NCI-H748 treated with DMSO at 0.1 percent for 48 hours (cell line): ENCODE measurements around the gene DYRK3.
"Not testable (repeated sequence)": the region's sequence is repeated elsewhere in the genome, so short reads cannot be mapped to it uniquely, and the experiment has no call there.

Source experiments
- DNase-seq: peaks from one replicate; lab custom pipeline; 2025; lab: John Stamatoyannopoulos, UW

DYRK3 gene

GRCh38 chr1:206631085-206631509, 4.2 kb upstream of the DYRK3 start:
- DNase-seq, result peak; percentile 70

GRCh38 chr1:206633708-206634121, 1.6 kb upstream of the DYRK3 start:
- DNase-seq, result no peak

DNA sequence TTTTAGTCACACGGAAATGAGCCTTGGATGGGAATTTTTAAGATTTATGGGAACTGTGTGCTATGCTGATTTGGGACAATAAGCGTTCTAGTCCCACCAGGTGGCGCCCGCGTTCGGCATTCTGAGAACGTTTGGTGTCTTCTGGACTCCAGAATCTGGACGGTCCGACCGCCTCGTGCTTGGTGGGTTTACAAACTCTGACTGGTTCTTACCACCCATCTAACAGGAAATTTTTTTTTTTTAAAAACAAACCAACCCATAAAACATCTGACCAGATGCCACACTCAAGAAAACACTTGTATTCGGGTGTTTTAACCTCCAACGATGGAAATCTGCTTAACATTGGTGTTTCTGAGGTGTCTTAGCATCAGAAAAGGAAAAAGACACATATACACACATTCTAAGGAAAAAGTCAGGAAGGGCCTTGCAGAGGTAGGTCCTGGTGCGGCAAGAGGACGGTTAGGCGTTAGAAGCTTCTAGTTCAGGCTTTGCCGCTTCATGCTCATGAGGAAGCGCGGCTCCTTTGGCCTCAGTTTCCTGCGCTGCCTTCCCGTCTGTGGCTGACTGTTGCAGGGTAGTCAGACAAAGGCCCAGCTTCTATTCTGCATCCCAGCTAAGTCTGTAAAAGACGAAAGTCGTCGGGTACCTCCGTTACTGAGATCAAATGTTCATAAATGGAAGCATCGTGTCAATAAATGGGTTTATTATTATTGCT, 814 bp upstream of the DYRK3 start:
- DNase-seq, result peak; percentile 27

GRCh38 chr1:206635978-206636345, 626 bp downstream of the DYRK3 start:
- peak; percentile 20 for DNase-seq

DNA sequence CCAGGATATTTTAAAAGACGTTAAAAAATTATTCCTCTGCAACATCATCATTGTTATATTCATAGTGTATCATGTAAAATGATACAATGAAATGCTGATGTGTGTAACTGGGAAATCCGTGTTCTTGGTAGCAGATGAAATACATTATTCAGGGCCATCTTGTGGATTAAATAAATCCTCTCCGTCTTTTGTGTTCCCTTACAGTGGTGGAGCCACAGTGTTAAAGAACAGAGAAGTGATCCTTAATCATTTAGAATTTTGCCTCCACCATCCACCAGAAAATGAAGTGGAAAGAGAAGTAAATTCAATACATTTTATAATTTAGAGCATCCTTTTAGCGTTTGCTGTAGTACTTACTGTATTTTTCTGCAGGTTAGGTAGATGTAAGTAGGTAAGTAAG, 1.3 kb downstream of the DYRK3 start:
- no peak for DNase-seq

DNA sequence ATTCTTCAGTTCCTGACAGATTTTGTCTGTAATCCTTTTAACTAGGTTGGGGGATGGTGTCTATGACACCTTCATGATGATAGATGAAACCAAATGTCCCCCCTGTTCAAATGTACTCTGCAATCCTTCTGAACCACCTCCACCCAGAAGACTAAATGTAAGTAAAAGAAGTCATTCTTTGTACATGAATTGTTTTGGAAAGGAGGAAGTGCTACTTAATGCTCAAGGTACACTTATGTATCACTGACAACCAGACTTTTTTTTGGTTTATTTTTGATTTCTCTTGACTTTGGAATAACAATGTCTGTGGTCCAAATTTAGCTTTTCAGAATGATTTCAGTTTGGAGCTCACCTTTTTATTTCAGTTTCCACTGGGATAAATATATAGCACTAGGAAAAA, 2.3 kb downstream of the DYRK3 start:
- DNase-seq, result no peak

GRCh38 chr1:206642074-206642473, 6.7 kb downstream of the DYRK3 start:
- DNase-seq, result not testable (repeated sequence)

GRCh38 chr1:206643118-206643698, 7.9 kb downstream of the DYRK3 start:
- no peak for DNase-seq

GRCh38 chr1:206646504-206646903, 11.2 kb downstream of the DYRK3 start:
- no peak for DNase-seq

DNA sequence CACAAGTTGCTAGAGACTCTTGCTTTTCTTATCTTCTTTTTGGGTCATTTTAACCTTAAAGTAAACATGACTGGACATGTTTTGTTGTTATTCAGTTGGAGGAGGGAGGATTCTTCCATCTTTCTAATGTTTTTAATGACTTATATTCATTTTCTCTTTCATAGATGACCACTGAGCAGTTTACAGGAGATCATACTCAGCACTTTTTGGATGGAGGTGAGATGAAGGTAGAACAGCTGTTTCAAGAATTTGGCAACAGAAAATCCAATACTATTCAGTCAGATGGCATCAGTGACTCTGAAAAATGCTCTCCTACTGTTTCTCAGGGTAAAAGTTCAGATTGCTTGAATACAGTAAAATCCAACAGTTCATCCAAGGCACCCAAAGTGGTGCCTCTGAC, 11.9 kb downstream of the DYRK3 start:
- DNase-seq, result no peak

DNA sequence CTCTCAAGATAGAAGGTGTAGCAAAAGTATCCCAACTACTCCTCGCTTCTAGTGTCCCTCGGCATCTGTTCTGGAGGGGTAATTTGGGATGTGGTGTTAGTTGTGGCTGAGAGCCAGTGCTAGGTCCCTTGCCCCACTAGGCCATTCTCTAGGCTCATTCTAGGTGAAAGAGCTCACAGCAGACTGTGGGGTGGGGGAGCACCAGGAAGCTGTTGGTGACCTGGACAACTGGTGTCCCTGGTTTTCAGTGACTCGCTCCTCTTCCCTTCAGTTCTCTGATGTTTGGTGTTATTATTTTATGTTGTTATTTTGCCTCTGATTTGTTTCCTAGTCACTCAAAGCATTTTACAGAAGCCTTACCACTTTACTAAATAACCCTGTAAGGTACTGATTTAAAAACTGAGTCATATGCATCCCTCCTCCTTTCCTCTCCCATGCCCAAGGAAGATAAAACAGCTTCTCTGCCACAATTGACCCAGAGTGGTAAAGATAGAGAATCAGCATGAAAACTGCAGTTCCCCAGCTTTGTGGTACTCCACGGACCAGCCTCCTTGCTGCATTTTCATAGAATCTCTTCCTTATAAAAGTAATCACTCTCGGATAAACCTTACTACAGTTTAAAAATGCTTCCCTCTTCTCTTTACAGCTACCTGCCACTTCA, 14.1 kb downstream of the DYRK3 start:
- no peak for DNase-seq

- no peak for DNase-seq
Measured at GRCh38 chr1:206651014-206651413, 15.7 kb downstream of the DYRK3 start.

GRCh38 chr1:206651958-206652890, 16.9 kb downstream of the DYRK3 start:
- no peak for DNase-seq

DNA sequence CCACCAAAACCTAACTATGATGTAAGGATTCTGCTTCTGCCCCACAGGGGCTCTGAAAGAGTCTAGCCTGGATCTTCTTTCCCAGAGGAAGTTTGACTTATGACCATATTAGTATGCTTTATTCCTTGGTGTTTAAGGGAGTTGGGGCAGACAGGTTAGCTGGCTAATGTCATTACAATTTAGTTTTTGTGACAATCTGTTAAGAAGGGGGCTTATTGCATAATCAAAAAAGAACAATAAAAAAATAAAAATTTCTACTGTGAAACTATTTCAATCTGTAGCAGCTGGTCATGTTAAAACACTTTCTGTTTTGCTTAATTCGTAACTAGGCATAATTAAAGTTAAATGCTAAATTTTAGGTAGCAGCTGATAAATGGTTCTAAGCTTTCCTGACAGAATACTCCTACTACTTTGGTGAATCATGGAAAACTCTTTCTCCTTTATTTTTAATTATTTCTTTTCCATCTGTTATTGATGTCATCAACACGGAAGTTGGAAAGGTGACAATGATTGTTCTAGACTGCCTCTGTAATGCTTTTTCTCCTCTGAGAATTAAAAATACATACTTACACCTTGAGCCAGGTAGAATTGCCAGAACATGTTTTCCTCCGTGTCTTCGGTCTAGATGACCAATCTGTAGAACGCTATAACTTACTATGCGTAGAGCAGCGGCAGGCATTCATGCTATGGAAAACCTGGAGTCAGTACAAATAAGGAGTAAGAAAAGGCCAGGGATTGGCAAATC, 18.6 kb downstream of the DYRK3 start:
- no peak for DNase-seq

- DNase-seq, result no peak
Measured at GRCh38 chr1:206654828-206655227, 19.5 kb downstream of the DYRK3 start.

GRCh38 chr1:206655471-206655882, 20.1 kb downstream of the DYRK3 start:
- no peak for DNase-seq

- no peak for DNase-seq
Measured at GRCh38 chr1:206656936-206657335, 21.6 kb downstream of the DYRK3 start.

- DNase-seq, result no peak
Measured at GRCh38 chr1:206657751-206658150, 22.4 kb downstream of the DYRK3 start.

GRCh38 chr1:206658264-206658980, 23.1 kb downstream of the DYRK3 start:
- no peak for DNase-seq

DNA sequence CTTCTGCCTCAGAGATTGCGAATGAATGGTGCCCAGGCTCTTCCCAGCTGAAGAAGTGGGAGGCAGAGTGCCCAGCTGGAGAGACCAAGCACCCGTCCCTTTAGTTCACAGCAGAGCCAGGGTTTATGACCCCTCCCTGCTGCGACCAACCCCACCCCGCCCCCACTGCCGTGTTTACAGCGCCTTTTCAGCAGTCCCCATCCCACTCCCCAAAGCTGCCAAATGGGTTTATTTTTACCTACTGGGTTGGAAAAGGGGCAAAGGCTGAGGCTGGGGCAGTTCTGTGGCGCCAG, 23.6 kb downstream of the DYRK3 start:
- no peak for DNase-seq

DNA sequence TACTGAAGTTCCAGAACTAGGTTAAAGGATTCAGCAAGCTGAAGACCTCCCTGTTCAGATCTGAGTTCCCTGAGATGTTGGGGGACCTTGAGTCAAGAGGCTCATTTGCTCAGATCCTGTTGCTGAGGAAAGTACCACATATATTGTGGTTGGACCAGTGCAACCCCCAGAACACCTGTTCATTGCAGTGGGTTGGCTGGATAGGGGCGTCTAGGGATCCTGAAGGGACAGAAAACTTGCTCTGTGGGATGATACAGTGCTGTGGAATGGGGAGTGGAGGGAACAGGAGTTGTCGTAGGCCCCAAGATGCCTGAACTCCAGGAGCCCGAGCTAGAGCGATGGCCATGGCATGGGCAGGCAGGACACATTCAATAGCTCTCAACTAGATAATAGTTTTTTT, 24.8 kb downstream of the DYRK3 start:
- no peak for DNase-seq
